ENCODE measurements around the gene ECHDC3. TPM values are rescaled to one million over a fixed set of nuclear protein-coding genes. Genes with fewer than 3 reads are reported as not detected.
A peak's percentile ranks its signal among the peaks of the same experiment; 100 is the strongest.

The ECHDC3 gene
- total RNA-seq, 4 donors from 2014 or later: 138 to 577 (median 292) TPM

DNA sequence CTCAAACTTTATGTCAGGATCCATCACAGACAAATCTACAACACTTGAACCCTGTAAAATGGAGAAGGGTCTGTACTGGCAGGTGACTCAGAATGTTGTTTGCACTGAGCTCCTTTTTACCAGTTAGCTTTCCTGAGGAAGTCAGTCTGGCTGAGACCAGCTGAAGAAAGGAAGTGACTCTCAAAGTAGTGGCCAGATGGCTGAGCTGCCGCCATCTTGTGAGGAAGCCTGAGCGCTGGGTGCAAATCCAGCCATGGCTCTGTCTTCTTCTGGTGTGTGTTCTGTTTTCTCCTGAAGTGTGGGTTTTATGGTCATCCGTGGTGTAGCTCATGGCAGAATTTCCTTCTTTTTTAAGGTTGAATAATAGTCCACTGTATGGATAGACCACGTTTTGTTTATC, 25.5 kb upstream of the ECHDC3 start:
- no peak for ATAC-seq (ENCODE audit: low FRiP score)
- no peak for DNase-seq (ENCODE audit: low spot score)
- TF ChIP-seq, protein P1, sequence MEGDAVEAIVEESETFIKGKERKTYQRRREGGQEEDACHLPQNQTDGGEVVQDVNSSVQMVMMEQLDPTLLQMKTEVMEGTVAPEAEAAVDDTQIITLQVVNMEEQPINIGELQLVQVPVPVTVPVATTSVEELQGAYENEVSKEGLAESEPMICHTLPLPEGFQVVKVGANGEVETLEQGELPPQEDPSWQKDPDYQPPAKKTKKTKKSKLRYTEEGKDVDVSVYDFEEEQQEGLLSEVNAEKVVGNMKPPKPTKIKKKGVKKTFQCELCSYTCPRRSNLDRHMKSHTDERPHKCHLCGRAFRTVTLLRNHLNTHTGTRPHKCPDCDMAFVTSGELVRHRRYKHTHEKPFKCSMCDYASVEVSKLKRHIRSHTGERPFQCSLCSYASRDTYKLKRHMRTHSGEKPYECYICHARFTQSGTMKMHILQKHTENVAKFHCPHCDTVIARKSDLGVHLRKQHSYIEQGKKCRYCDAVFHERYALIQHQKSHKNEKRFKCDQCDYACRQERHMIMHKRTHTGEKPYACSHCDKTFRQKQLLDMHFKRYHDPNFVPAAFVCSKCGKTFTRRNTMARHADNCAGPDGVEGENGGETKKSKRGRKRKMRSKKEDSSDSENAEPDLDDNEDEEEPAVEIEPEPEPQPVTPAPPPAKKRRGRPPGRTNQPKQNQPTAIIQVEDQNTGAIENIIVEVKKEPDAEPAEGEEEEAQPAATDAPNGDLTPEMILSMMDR (IDR thresholded peaks at IDR 0.05): no peak

DNA sequence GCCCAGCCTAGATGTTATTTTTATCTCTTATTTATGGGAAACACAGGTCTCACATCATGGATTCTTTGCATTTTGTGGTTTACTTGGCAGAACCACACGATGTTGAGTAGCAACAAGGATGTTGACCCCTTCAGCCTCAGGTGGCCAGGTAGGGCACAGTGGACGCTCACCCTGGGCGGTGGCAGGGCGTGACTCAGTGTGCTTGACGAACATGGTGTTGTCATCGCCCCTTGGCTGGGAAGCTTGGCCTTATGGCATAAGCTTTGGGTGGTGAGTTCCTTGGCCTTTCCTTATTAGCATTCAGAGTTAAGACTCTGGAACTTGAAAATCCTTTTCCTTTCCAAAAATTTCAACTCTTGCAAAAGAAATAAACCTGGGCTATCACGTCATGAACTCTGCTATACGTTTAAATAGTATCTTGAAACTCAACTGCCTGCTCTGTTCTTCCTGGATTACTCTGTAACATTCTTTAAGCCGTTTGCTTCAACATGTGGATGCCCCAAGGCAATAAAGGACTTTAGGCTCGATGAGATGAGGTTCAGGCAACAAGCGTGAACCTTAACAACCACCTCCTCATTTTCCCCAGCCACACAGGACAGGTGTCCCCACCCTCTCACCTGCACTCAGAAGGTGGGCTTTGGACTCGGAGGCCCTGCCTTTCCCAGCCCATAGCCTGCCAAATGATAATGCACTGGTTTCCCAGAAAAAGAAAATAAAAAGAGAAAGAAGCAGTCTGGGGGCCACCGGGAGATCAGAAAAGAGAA, 22.5 kb upstream of the ECHDC3 start:
- no peak for DNase-seq (ENCODE audit: low spot score)
- no peak for ATAC-seq (ENCODE audit: low FRiP score)
- TF ChIP-seq, protein P1 (IDR thresholded peaks at IDR 0.05): no peak

DNA sequence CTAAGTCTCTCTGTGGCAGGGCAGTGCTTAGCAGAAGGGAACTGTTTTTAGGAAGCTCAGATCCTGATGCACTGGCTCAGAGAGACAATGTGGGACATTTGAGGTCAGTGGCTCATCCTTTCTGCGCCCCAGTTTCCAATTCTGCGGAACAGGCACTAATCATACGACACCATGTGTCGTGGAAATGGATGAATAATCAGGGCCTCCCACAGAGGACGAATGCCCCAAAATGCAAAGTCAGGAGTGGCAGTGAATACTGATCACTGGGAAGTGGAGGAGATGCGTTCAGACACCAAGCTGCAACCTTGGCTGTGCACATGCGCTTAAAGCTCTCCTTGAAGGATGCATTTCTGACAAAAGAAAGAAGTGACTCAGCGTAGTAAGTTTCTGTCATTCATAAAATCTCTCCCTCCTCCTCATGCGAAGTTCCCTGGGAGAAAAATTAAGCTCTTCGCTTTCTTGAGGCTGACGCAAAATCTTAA, 21.9 kb upstream of the ECHDC3 start:
- TF ChIP-seq, protein P1 (IDR thresholded peaks at IDR 0.05): no peak
- ATAC-seq (ENCODE audit: low FRiP score) (no peak), DNase-seq (ENCODE audit: low spot score) (no peak)

DNA sequence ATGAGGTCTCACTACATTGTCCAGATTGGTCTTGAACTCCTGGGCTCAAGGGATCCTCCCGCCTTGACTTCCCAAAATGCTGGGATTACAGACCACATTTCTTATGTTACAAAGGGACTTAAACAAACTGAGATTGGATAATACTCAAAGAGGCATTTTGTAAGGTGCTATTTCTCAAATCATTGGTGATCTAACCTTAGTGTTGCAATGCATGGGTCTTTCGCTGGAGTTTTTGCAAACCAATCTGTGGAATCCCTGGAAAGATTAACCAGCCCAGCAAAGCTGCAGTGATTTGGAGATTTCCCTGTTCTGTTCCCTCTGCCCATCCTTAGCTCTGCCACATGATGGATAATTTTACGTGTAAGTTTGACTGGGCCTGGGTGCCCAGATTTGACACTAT, 20.4 kb upstream of the ECHDC3 start:
- ATAC-seq (ENCODE audit: low FRiP score) (no peak), DNase-seq (ENCODE audit: low spot score) (no peak)
- TF ChIP-seq, protein P1 (IDR thresholded peaks at IDR 0.05): no peak

DNA sequence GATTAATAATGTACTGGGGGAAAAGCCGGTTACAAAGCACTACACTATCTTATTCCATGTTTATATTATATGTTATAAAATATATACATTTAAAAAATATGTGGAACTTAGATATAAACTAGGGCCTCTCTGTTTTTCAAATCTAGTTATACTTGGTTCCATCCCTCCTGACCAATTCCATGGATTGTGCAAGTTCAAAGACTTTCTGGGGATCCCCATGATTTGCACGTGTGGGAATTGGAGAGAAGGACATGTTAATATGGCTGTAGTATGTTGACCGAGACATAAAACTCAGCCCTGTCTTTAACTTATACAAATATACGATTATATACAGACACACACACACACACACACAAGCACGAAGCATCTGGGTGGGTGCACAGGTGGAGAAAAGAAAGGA, 18.8 kb upstream of the ECHDC3 start:
- no peak for DNase-seq (ENCODE audit: low spot score)
- ATAC-seq (ENCODE audit: low FRiP score): no peak
- TF ChIP-seq, protein P1 (IDR thresholded peaks at IDR 0.05): no peak

DNA sequence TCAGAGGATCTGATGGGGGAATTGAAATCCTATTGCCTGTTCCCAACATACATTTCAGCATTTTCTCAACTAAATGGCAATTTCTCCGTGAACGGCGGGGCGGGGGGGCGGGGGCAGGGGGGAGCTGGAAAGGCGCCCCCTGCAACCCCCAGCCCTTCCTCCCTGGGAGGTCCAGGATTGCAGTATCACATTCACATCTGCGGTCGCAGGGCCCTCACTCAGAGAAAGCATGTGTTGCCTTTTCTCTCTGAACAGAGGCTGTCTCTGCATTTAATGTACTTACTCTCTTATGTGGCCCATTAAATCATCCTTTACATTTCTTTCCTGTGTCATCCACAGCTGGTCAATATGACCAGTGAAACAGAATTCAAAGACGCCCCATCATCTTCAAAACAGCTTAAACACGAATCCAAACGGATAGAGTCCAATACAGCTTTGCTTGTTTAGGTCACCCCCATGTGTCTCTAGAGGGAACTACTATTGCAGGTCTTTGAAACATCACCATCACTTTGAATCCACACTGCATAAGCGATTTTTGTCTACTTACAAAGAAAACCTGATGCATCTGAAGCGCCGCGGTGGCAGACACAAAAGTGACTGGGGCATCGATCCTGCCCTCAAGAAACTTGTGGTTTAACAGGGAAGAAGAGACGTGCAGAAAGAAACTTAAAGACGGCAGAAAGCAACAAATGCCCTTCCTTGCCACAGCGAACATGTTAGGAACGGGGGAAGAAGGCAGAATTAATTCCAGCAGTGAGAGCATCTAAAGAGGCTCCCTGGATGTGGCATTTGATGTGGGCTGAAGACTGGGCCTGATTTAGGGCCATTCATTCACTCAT, 17.0 kb upstream of the ECHDC3 start:
- DNase-seq (ENCODE audit: low spot score) (no peak), ATAC-seq (ENCODE audit: low FRiP score) (no peak)
- TF ChIP-seq, protein P1 (IDR thresholded peaks at IDR 0.05): peak in 1 of 3 donors; percentile 43
